PC-3 (cell line): ENCODE measurements around the gene SLC16A13. TPM values are rescaled to one million over a fixed set of nuclear protein-coding genes. Genes with fewer than 3 reads are reported as not detected.

Experiments
- ATAC-seq: fragments of 200-7000 bp; cut with Tn5 transposase; 2 replicates; pipeline ENCODE4 v1.9.1; 2020; ENCODE audit warnings: mild to moderate bottlenecking, moderate library complexity
- BruUV-seq: library from RNA; stranded (reverse); fragments of 400-500 nt; replicated peaks from 2 replicates; lab custom pipeline; 2021; lab: Mats Ljungman, UMichigan
- CTCF ChIA-PET: fragments of 300-600 bp; sonication (Branson Sonifier 250); formaldehyde crosslinking; loops from one replicate; lab custom pipeline; 2022; ENCODE audit warnings: antibody characterized with exemption; lab: Charles Lee
- POLR2A ChIA-PET: fragments of 300-600 bp; sonication (Branson Sonifier 250); formaldehyde crosslinking; loops from one replicate; lab custom pipeline; 2022; ENCODE audit warnings: antibody characterized with exemption; ENCODE audit not compliant: unreplicated experiment; lab: Charles Lee
- DNase-seq: peaks from one replicate; pipeline ENCODE4 v3.0.0-alpha.2; 2015
- H2AFZ ChIP-seq: fragments of 300-600 bp; sonication (generic); 2 replicates; pipeline ENCODE4 v1.6.0; 2016; ENCODE audit warnings: antibody characterized with exemption, low read length
- H3F3A ChIP-seq: fragments of 300-600 bp; sonication (generic); one replicate; pipeline ENCODE4 v1.6.0; 2017; ENCODE audit warnings: antibody characterized with exemption, low read length, control low read depth, mild to moderate bottlenecking; ENCODE audit not compliant: unreplicated experiment
- H3K27ac ChIP-seq: fragments of 300-600 bp; sonication (generic); 2 replicates; pipeline ENCODE4 v1.5.1; 2016; ENCODE audit warnings: mild to moderate bottlenecking, low read length
- H3K27me3 ChIP-seq: fragments of 300-600 bp; sonication (generic); 2 replicates; pipeline ENCODE4 v1.6.1; 2016; ENCODE audit warnings: low read length, mixed read lengths
- H3K36me3 ChIP-seq: fragments of 300-600 bp; sonication (generic); 2 replicates; pipeline ENCODE4 v1.6.1; 2016; ENCODE audit warnings: low read depth, mixed run types, low read length, mixed read lengths
- H3K4me1 ChIP-seq: fragments of 300-600 bp; sonication (generic); 2 replicates; pipeline ENCODE4 v1.5.1; 2016; ENCODE audit warnings: low read length; ENCODE audit not compliant: insufficient read depth
- H3K4me2 ChIP-seq: fragments of 300-600 bp; sonication (generic); 2 replicates; pipeline ENCODE4 v1.6.0; 2016; ENCODE audit warnings: low read length
- H3K4me3 ChIP-seq: fragments of 300-600 bp; sonication (generic); 2 replicates; pipeline ENCODE4 v1.5.1; 2016; ENCODE audit warnings: mild to moderate bottlenecking, low read length, mixed read lengths
- H3K79me2 ChIP-seq: fragments of 300-600 bp; sonication (generic); 2 replicates; pipeline ENCODE4 v1.6.1; 2017; ENCODE audit warnings: low read length, mixed read lengths
- H3K9ac ChIP-seq: fragments of 300-600 bp; sonication (generic); 2 replicates; pipeline ENCODE4 v1.6.0; 2016; ENCODE audit warnings: mild to moderate bottlenecking, low read length
- H3K9me2 ChIP-seq: fragments of 300-600 bp; sonication (generic); replicated peaks from 2 replicates; pipeline ENCODE4 v1.6.1; 2016; ENCODE audit warnings: mixed run types, low read length, mixed read lengths
- H3K9me3 ChIP-seq: fragments of 300-600 bp; sonication (generic); 2 replicates; pipeline ENCODE4 v1.6.1; 2016; ENCODE audit warnings: low read length, mixed read lengths
- H4K20me1 ChIP-seq: fragments of 300-600 bp; sonication (generic); 2 replicates; pipeline ENCODE4 v1.6.1; 2016; ENCODE audit warnings: low read length, mixed read lengths
- EZH2 ChIP-seq: fragments of 300-600 bp; sonication (generic); IDR thresholded peaks from one replicate; pipeline ENCODE4 v1.6.1; 2017; ENCODE audit warnings: antibody characterized with exemption, mild to moderate bottlenecking, low read length; ENCODE audit not compliant: unreplicated experiment
- EZH2phosphoT487 ChIP-seq: fragments of 300-600 bp; sonication (generic); IDR thresholded peaks from 2 replicates; pipeline ENCODE4 v1.6.1; 2018; ENCODE audit warnings: mild to moderate bottlenecking, antibody characterized with exemption, low read length, borderline replicate concordance
- intact Hi-C: fragments of 100-400 bp; cut with micrococcal nuclease; formaldehyde crosslinking; loops from 2 replicates; pipeline ENCODE4 v1.9.0; 2023
- total RNA-seq: library from RNA; depleted of rRNA; stranded (reverse); fragments of >200 nt; gene quantifications from 2 replicates; pipeline ENCODE4 v1.2.3, GENCODE V29; 2014
- TF ChIP-seq, protein P1 (sequence below): fragments of 300-600 bp; sonication (generic); conservative IDR thresholded peaks from 2 replicates; pipeline ENCODE4 v1.5.1; 2017; ENCODE audit warnings: antibody characterized with exemption, low read depth, mild to moderate bottlenecking, low read length

The SLC16A13 gene
- total RNA-seq, 1 experiment from 2014 or later: 0.62 TPM

DNA sequence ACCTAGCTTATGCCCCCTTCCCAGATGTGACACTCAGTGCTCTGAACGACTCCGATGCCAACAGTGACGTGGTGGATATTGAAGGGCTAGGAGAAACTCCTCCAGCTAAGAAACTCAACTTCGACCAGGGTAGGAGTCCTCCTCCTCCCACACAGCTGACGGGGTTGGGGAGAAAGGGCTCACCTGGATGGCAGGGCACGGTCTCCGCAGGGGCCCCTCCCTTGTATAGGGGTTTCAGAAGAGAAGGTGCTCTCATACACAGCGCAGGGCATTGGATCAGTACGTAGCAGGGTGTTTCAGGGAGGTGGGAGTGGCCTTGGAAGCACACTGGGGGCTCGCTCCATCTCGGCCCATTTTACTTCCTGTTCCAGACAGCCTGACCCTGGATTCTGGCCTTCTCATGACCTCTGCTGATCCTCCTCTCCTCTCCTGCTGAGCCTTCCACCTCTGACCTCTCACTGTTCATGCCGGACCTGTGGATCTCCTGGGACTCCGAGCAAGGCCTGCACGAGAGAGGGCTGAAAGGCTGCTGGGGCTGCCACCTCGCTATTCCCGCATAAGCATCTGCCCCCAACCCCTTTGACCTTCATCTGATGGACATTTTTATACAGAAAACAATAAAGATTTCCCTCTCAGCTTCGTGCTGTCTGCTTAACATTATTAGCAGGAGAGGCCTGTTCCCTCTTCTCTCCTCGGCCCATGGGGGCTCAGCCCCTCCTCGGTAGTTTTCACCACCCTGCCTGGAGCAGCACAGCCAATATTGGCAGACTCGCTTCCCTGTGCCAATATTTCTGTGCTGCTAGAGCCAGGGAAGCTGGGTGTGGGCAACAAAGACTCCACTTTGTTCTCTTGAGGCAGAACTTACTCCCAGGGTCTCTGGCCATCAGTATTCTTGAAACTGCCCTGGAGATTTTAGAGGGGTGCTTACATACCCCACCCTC lies 18.7 kb upstream of the SLC16A13 start:
- peaks cover 20% of the 10 kb centered on the region for H3K79me2 ChIP-seq
- no peak overlapping the region for H3K4me2 ChIP-seq
- BruUV-seq: no TSS peak
- no peaks in the 10 kb centered on the region for H3F3A ChIP-seq
- no peaks in the 10 kb centered on the region for H3K9me3 ChIP-seq
- H4K20me1 ChIP-seq: no peaks in the 10 kb centered on the region
- intact Hi-C loops: no loop called here
- H3K9me2 ChIP-seq: no peaks in the 10 kb centered on the region
- ChIA-PET CTCF (no interaction called here), POLR2A (interaction anchor here (0.7 kb wide), 1 partner anchor 249 kb away, joined by 3 read pairs; no protein-coding TSS in a partner anchor)
- no peak overlapping the region for H3K9ac ChIP-seq
- H3K27me3 ChIP-seq: no peaks in the 10 kb centered on the region
- no peak for ATAC-seq
- no peak for TF ChIP-seq EZH2
- TF ChIP-seq, protein P1, sequence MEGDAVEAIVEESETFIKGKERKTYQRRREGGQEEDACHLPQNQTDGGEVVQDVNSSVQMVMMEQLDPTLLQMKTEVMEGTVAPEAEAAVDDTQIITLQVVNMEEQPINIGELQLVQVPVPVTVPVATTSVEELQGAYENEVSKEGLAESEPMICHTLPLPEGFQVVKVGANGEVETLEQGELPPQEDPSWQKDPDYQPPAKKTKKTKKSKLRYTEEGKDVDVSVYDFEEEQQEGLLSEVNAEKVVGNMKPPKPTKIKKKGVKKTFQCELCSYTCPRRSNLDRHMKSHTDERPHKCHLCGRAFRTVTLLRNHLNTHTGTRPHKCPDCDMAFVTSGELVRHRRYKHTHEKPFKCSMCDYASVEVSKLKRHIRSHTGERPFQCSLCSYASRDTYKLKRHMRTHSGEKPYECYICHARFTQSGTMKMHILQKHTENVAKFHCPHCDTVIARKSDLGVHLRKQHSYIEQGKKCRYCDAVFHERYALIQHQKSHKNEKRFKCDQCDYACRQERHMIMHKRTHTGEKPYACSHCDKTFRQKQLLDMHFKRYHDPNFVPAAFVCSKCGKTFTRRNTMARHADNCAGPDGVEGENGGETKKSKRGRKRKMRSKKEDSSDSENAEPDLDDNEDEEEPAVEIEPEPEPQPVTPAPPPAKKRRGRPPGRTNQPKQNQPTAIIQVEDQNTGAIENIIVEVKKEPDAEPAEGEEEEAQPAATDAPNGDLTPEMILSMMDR: no peak
- no peak for TF ChIP-seq EZH2phosphoT487
- no peak overlapping the region for H3K27ac ChIP-seq
- H3K4me1 ChIP-seq: peaks cover 27% of the 10 kb centered on the region
- no peaks in the 10 kb centered on the region for H3K36me3 ChIP-seq
- no peak for DNase-seq
- H2AFZ ChIP-seq: no peak overlapping the region
- no peak overlapping the region for H3K4me3 ChIP-seq

DNA sequence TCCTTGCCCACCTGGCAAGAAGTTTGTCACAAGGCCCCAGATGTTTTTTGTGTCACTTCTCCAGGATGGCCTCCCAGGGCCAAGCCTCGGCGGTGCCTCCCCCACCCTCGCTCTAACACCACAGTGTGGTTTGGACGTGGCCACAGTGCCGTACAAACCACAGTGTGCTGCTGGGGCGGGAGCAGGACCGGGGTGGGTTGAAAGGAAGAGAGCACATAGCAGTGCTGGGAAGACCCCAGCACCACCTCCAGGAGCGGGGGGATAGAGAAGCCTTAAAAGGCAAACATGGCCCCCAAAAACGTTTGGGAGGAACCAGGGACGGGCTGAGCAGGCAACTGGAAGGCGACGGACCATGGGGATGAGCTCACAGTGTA lies 18.0 kb upstream of the SLC16A13 start:
- Histone ChIP-seq H3K4me3 (no peak overlapping the region), H3K9ac (no peak overlapping the region), H3K9me3 (no peaks in the 10 kb centered on the region), H3F3A (no peaks in the 10 kb centered on the region), H3K4me2 (no peak overlapping the region), H3K9me2 (no peaks in the 10 kb centered on the region), H2AFZ (no peak overlapping the region), H3K27ac (no peak overlapping the region), H3K36me3 (no peaks in the 10 kb centered on the region), H4K20me1 (no peaks in the 10 kb centered on the region), H3K27me3 (no peaks in the 10 kb centered on the region), H3K79me2 (peaks cover 14% of the 10 kb centered on the region), H3K4me1 (peaks cover 27% of the 10 kb centered on the region)
- DNase-seq: no peak
- ATAC-seq: no peak
- no TSS peak for BruUV-seq
- no peak for TF ChIP-seq EZH2
- TF ChIP-seq EZH2phosphoT487: no peak
- TF ChIP-seq, protein P1: no peak
- intact Hi-C loops: no loop called here
- CTCF ChIA-PET: no interaction called here
- POLR2A ChIA-PET: no interaction called here
